Mesodermal cell (in vitro differentiated cells): ENCODE results near the gene MSRB2.
A peak's percentile ranks its signal among the peaks of the same experiment; 100 is the strongest.

Source experiments
- H3K27ac ChIP-seq: 2 replicates; pipeline ENCODE4 v1.7.0; 2013; ENCODE audit warnings: mild to moderate bottlenecking, low read depth, low read length, moderate library complexity; ENCODE audit not compliant: severe bottlenecking
- H3K36me3 ChIP-seq: 2 replicates; pipeline ENCODE4 v1.7.1; 2013; ENCODE audit warnings: mild to moderate bottlenecking, low read length, moderate library complexity; ENCODE audit not compliant: control insufficient read depth, insufficient read depth
- H3K4me1 ChIP-seq: one replicate; pipeline ENCODE4 v1.7.1; 2013; ENCODE audit warnings: mild to moderate bottlenecking, low read length; ENCODE audit not compliant: insufficient read depth, control insufficient read depth, poor library complexity, severe bottlenecking
- H3K4me3 ChIP-seq: 2 replicates; pipeline ENCODE4 v1.7.0; 2013; ENCODE audit warnings: low read length, control low read depth, mild to moderate bottlenecking; ENCODE audit not compliant: insufficient read depth, poor library complexity, severe bottlenecking; ENCODE audit errors: extremely low read depth
- H3K9me3 ChIP-seq: 2 replicates; pipeline ENCODE4 v1.7.1; 2013; ENCODE audit warnings: mild to moderate bottlenecking, low read length, moderate library complexity; ENCODE audit not compliant: control insufficient read depth
- WGBS, 2 experiments: methylation state at CpG; one replicate each; pipeline ENCODE4 v1.1.5; 2013; ENCODE audit warnings: missing lambda C conversion rate in 2 of 2; ENCODE audit not compliant: insufficient coverage in 2 of 2; 5-methylcytosine and 5-hydroxymethylcytosine counted together

Gene MSRB2

GRCh38 chr10:23095966-23096801 lies 805 bp downstream of the MSRB2 start:
- WGBS, 2 experiments = 28% methylated on average over 18 to 19 of the region's 21 CpGs

GRCh38 chr10:23096802-23097549 lies 1.6 kb downstream of the MSRB2 start:
- H3K9me3 ChIP-seq = peaks cover 8% of the 10 kb centered on the region
- peak overlapping the region; percentile 77 for H3K4me3 ChIP-seq
- H3K36me3 ChIP-seq = no peaks in the 10 kb centered on the region
- peaks cover 28% of the 10 kb centered on the region for H3K4me1 ChIP-seq
- 61 to 90% methylated on average over 4 of the region's 8 CpGs for WGBS, 2 experiments
- H3K27ac ChIP-seq = no peak overlapping the region

More at GRCh38 chr10:23095966-23096801, 805 bp downstream of the MSRB2 start:
- peak overlapping the region; percentile 77 for H3K4me3 ChIP-seq
- peak overlapping the region; percentile 83 for H3K27ac ChIP-seq
- peaks cover 28% of the 10 kb centered on the region for H3K4me1 ChIP-seq
- peaks cover 8% of the 10 kb centered on the region for H3K9me3 ChIP-seq
- H3K36me3 ChIP-seq = no peaks in the 10 kb centered on the region

- peaks cover 4% of the 10 kb centered on the region for H3K36me3 ChIP-seq
- peaks cover 8% of the 10 kb centered on the region for H3K9me3 ChIP-seq
- no peak overlapping the region for H3K4me3 ChIP-seq
- H3K27ac ChIP-seq = no peak overlapping the region
- peaks cover 28% of the 10 kb centered on the region for H3K4me1 ChIP-seq
- 88 to 100% methylated on average over 1 to 2 of the region's 3 CpGs for WGBS, 2 experiments
Observed at GRCh38 chr10:23099079-23099478, 3.7 kb downstream of the MSRB2 start.

- Histone ChIP-seq H3K9me3 (peaks cover 8% of the 10 kb centered on the region), H3K4me3 (no peak overlapping the region), H3K36me3 (peaks cover 11% of the 10 kb centered on the region), H3K27ac (peak overlapping the region; percentile 78), H3K4me1 (peaks cover 28% of the 10 kb centered on the region)
- WGBS, 2 experiments = 72 to 90% methylated on average over 2 of the region's 2 CpGs
Observed at GRCh38 chr10:23099816-23100215, 4.4 kb downstream of the MSRB2 start.

GRCh38 chr10:23100331-23101030 lies 5.1 kb downstream of the MSRB2 start:
- H3K27ac ChIP-seq = peak overlapping the region; percentile 78
- peaks cover 8% of the 10 kb centered on the region for H3K9me3 ChIP-seq
- peaks cover 17% of the 10 kb centered on the region for H3K36me3 ChIP-seq
- H3K4me3 ChIP-seq = no peak overlapping the region
- peaks cover 28% of the 10 kb centered on the region for H3K4me1 ChIP-seq
- 94 to 95% methylated on average over 3 of the region's 6 CpGs for WGBS, 2 experiments

GRCh38 chr10:23106331-23107072 lies 11.1 kb downstream of the MSRB2 start:
- Histone ChIP-seq H3K4me3 (no peak overlapping the region), H3K27ac (no peak overlapping the region), H3K36me3 (peaks cover 17% of the 10 kb centered on the region), H3K4me1 (peaks cover 4% of the 10 kb centered on the region), H3K9me3 (no peaks in the 10 kb centered on the region)
- WGBS, 2 experiments = 84 to 90% methylated on average over 6 of the region's 10 CpGs

GRCh38 chr10:23110722-23111516 lies 15.5 kb downstream of the MSRB2 start:
- Histone ChIP-seq H3K36me3 (peaks cover 5% of the 10 kb centered on the region), H3K27ac (peak overlapping the region; percentile 41), H3K4me3 (no peak overlapping the region), H3K9me3 (no peaks in the 10 kb centered on the region), H3K4me1 (peaks cover 4% of the 10 kb centered on the region)
- 78 to 94% methylated on average over 10 to 12 of the region's 13 CpGs for WGBS, 2 experiments

- H3K36me3 ChIP-seq = peaks cover 5% of the 10 kb centered on the region
- H3K4me3 ChIP-seq = no peak overlapping the region
- peaks cover 4% of the 10 kb centered on the region for H3K4me1 ChIP-seq
- H3K27ac ChIP-seq = peak overlapping the region; percentile 41
- no peaks in the 10 kb centered on the region for H3K9me3 ChIP-seq
- 78 to 100% methylated on average over 1 of the region's 2 CpGs for WGBS, 2 experiments
Observed at GRCh38 chr10:23111517-23112286, 16.3 kb downstream of the MSRB2 start.

GRCh38 chr10:23114228-23114850 lies 19.0 kb downstream of the MSRB2 start:
- 94 to 98% methylated on average over 7 of the region's 7 CpGs for WGBS, 2 experiments
- Histone ChIP-seq H3K9me3 (no peaks in the 10 kb centered on the region), H3K27ac (no peak overlapping the region), H3K4me3 (no peak overlapping the region), H3K4me1 (peaks cover 4% of the 10 kb centered on the region), H3K36me3 (peaks cover 16% of the 10 kb centered on the region)
